ENCODE results near the gene PRCC.

The PRCC gene

GRCh38 chr1:156816561-156817328, 49.4 kb downstream of the PRCC start, which contains the start of gene SH2D2A:
SH2D2A (minus strand) TSS chr1:156816848; CDS start chr1:156816708, 140 bp downstream.
- peak; percentile 30 for DNase-seq

DNA sequence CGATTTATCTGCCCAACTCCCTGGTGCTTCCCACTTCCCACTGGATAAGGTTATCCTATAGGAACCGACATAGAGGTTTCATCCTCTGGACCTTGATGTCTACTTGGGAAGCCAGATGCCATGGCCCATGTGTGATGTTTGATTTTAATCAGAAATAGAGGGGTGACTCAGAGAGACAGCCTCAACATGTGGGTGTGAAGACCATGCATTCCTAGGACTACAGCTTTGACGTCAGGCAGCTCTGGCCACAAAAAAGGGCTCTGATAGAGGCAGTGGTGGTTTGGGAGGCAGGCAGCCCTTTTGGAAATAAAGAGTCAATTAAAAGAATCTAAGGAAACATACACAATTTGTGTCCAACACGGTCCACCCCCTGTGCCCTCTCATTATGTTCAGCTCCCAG, 54.5 kb downstream of the PRCC start:
- no peak for DNase-seq

- no peak for DNase-seq
Measured at GRCh38 chr1:156822680-156823079, 55.3 kb downstream of the PRCC start.

DNA sequence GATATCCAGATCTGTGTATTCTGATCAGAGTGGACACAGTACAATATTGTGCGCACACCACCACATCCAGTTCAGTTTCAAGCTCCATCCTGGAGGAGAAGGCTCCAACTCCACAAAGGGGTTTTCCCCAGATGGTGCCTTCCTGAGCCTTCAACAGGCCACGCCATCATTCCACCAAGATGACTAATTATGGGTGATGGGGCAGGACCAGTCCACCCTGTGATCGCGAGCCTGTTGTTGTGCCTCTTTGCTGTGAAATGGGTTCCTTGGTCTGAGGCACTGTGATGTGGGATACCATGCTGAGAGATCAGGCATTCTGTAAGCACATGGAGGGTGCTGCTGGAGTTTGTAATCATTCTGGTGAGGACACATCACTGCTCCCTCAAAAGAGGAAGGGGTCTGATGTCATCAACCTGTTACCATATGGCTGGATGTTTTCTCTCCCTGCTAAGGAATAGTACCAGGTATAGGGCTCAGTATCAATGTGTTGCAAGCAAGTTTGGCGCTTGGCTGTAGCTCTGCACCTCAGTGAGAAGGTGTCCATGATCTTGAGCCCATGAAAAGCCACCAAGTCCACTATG, 56.0 kb downstream of the PRCC start:
- no peak for DNase-seq

- DNase-seq: no peak
Measured at GRCh38 chr1:156826630-156827029, 59.3 kb downstream of the PRCC start.

- DNase-seq: no peak
Measured at GRCh38 chr1:156828400-156829124, 61.2 kb downstream of the PRCC start.

GRCh38 chr1:156832434-156832833, 65.1 kb downstream of the PRCC start:
- DNase-seq: no peak

GRCh38 chr1:156833603-156834002, 66.3 kb downstream of the PRCC start:
- no peak for DNase-seq

- no peak for DNase-seq
Measured at GRCh38 chr1:156834322-156834721, 67.0 kb downstream of the PRCC start.

GRCh38 chr1:156836041-156836654, 68.8 kb downstream of the PRCC start:
- DNase-seq: no peak

DNA sequence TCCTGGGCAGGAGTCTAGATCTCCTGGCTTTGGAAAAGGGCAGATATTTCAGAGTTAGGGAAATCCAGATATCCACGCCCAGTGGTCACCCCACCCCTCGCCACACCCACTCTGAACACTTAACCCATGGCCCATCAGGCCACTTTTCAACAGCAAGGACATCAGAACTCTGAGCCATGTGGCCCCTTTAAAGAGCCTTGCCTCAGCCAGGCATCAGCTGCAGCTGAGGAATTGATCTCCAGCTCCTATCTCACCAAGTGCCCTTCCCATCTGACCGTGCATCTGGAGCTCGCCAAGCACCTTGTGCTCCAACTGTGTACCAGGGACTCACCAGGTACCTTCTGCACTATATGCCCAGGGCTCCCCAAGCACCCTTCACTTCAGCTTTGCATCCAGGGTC, 69.6 kb downstream of the PRCC start:
- DNase-seq: no peak

- no peak for DNase-seq
Measured at GRCh38 chr1:156838972-156839371, 71.6 kb downstream of the PRCC start.

GRCh38 chr1:156839426-156840109, 72.2 kb downstream of the PRCC start:
- DNase-seq: no peak

GRCh38 chr1:156840186-156840897, 73.0 kb downstream of the PRCC start:
- DNase-seq: no peak

DNA sequence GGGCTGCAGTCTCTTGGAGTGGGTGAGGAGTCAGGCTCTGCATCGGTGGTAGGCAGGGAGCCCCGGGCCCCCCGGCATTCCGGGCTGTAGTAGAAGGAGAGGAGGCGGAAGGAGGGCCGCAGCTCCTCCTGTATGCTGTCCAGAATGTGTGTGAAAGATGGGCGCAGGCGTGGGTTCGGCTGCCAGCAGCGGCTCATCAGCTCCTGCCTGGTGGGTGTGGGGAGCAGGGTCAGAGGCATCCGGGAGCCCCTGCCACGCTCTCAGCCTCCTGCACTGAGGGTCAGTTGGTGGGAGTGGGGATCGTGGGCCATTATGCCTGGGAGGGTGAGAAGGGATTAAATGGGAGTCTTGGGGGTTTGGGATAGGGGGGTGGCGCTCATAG, 73.6 kb downstream of the PRCC start:
- DNase-seq: no peak

- DNase-seq: no peak
Measured at GRCh38 chr1:156841295-156841855, 74.0 kb downstream of the PRCC start.

GRCh38 chr1:156842618-156843300, 75.4 kb downstream of the PRCC start:
- no peak for DNase-seq

GRCh38 chr1:156844102-156844501, 76.8 kb downstream of the PRCC start:
- DNase-seq: no peak

DNA sequence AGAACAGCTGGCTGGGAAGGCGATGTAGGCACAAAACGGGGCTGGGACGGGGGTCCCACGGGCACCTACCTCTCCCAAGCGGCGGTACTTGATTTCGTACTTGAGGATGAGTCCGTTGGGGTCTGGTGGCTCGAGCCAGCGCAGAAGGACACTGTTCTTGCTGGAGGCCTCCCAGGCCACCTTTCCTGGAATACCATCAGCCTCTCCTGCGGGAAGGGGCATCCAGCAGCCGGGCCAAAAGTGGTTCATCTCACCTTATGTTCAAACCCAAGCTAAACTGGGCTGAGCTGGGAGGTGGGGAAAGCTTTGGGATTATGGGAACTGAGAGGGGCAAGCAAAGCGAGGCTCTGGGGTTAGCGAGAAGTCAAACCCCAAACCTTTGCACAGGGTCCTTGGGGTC, 77.3 kb downstream of the PRCC start:
- DNase-seq: no peak

- DNase-seq: no peak
Measured at GRCh38 chr1:156845055-156845952, 78.0 kb downstream of the PRCC start.
